Prostate gland (tissue), 2 donors: Measurements from ENCODE around the gene GALNT16. TPM values are rescaled to one million over a fixed set of nuclear protein-coding genes. Genes with fewer than 3 reads are reported as not detected.

Experiments used
- DNase-seq: peaks from one replicate; pipeline ENCODE4 v3.0.0-alpha.2; 2019; ENCODE audit warnings: low spot score
- H3K27ac ChIP-seq, 2 donors: fragments of 200-600 bp; sonication (generic); 2 replicates each; pipeline ENCODE4 v1.5.1; 2017 to 2019
- H3K27me3 ChIP-seq: fragments of 200-600 bp; sonication (generic); replicated peaks from 2 replicates; pipeline ENCODE4 v1.5.1; 2019; ENCODE audit not compliant: insufficient read depth
- H3K36me3 ChIP-seq, 2 donors: fragments of 200-600 bp; sonication (generic); 1 replicate in 1 of 2; 2 replicates in 1 of 2; pipeline versions ENCODE4 v1.5.1 to v1.8.1; 2017 to 2019
- H3K4me1 ChIP-seq: fragments of 200-600 bp; sonication (generic); replicated peaks from 2 replicates; pipeline ENCODE4 v1.5.1; 2019
- H3K4me3 ChIP-seq, 2 donors: fragments of 200-600 bp; sonication (generic); 2 replicates each; pipeline ENCODE4 v1.5.1; 2017 to 2019
- H3K9me3 ChIP-seq: fragments of 200-600 bp; sonication (generic); 2 replicates; pipeline ENCODE4 v1.5.1; 2017
- CTCF ChIP-seq, 4 experiments: fragments of 200-600 bp in 2 of 4; fragments of 450-650 bp in 2 of 4; sonication (generic) in 2 of 4; IDR thresholded peaks; 1 replicate in 3 of 4; 2 replicates in 1 of 4; pipeline ENCODE4 v1.5.1; 2016 to 2019; ENCODE audit warnings: antibody characterized with exemption in 4 of 4, mild to moderate bottlenecking in 2 of 4, moderate library complexity in 2 of 4
- POLR2A ChIP-seq: fragments of 450-650 bp; IDR thresholded peaks from one replicate; pipeline ENCODE4 v1.6.1; 2016; ENCODE audit warnings: antibody characterized with exemption, mild to moderate bottlenecking
- POLR2AphosphoS5 ChIP-seq: sonication (generic); formaldehyde crosslinking; IDR thresholded peaks from one replicate; pipeline ENCODE4 v1.6.1; 2017; ENCODE audit warnings: antibody characterized with exemption
- intact Hi-C: fragments of 100-400 bp; cut with DNase I; formaldehyde crosslinking; loops from one replicate; pipeline ENCODE4 v1.14.2; 2022
- total RNA-seq, 2 donors: library from RNA; depleted of rRNA; stranded (reverse); fragments of >200 nt; gene quantifications; one replicate each; pipeline ENCODE4 v1.1.0, GENCODE V29; 2016

GALNT16 gene
- total RNA-seq, 2 donors from 2014 or later = 2.0 to 6.9 TPM

DNA sequence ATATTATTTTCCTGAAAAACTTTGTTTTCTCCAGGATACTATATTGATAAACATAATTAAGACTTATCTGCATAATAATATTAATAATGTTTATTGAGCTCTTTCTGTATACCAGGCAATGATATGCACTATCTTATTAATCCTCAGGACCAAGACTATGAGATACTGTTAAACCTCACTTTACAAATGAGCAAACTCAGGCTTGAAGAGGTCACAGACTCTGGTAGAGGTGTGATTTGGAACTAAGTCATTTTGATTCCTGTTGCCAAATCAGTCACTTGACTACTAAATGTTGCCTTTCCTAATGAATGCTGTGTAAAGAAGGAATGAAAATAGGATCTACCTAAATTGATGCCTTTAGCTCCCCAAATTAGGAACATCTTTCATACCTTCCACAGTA lies 145.8 kb downstream of the GALNT16 start:
- TF ChIP-seq CTCF (IDR thresholded peaks at IDR 0.05) (no peak), POLR2A (no peak), POLR2AphosphoS5 (no peak)
- no peak overlapping the region for H3K4me3 ChIP-seq
- no peaks in the 10 kb centered on the region for H3K4me1 ChIP-seq
- H3K9me3 ChIP-seq = no peaks in the 10 kb centered on the region
- intact Hi-C loops = no loop called here
- no peaks in the 10 kb centered on the region for H3K36me3 ChIP-seq
- no peak overlapping the region for H3K27ac ChIP-seq
- no peaks in the 10 kb centered on the region for H3K27me3 ChIP-seq
- no peak for DNase-seq

Other genes starting within 250 kb of the GALNT16 start
- gene DCAF5, start 107.0 kb upstream of the GALNT16 start, total RNA-seq = 10 to 100 TPM; 25.3 to 67.4 TPM
- gene EXD2, start 68.7 kb upstream of the GALNT16 start, total RNA-seq = 10 to 100 TPM; 22.7 to 25.3 TPM
- gene ERH, start 138.1 kb downstream of the GALNT16 start, total RNA-seq = 100 to 1,000 TPM in 1 of 2 donors, 10 to 100 TPM in 1; 68.5 to 111 TPM
- 100 to 1,000 TPM in 1 of 2 donors, 10 to 100 TPM in 1; 71.5 to 102 TPM for gene SLC39A9, start 138.5 kb downstream of the GALNT16 start, total RNA-seq
- gene PLEKHD1, start 224.6 kb downstream of the GALNT16 start, total RNA-seq = under 1 TPM; 0.27 to 0.40 TPM